DOHH2 (cell line): ENCODE data around the gene UNC93B1.

Source experiments
- CTCF ChIP-seq: fragments of 200-600 bp; sonication (generic); IDR thresholded peaks from one replicate; pipeline ENCODE4 v1.5.1; 2014; ENCODE audit warnings: antibody characterized with exemption, mild to moderate bottlenecking, low read depth, low read length; ENCODE audit not compliant: poor library complexity, severe bottlenecking
- EZH2phosphoT487 ChIP-seq: fragments of 200-600 bp; sonication (generic); IDR thresholded peaks from 2 replicates; pipeline ENCODE4 v1.6.1; 2017; ENCODE audit warnings: borderline replicate concordance, mild to moderate bottlenecking, antibody characterized with exemption, low read length, moderate library complexity, mixed read lengths

- no peak for TF ChIP-seq CTCF
- TF ChIP-seq EZH2phosphoT487 = no peak
Measured at GRCh38 chr11:68018730-68019190, 14.9 kb upstream of the UNC93B1 start.
